ENCODE results near the gene USP47. TPM values are rescaled to one million over a fixed set of nuclear protein-coding genes. Genes with fewer than 3 reads are reported as not detected.
A peak's percentile ranks its signal among the peaks of the same experiment; 100 is the strongest.

USP47 gene
- total RNA-seq, 1 experiment from 2014 or later: 45.2 TPM

DNA sequence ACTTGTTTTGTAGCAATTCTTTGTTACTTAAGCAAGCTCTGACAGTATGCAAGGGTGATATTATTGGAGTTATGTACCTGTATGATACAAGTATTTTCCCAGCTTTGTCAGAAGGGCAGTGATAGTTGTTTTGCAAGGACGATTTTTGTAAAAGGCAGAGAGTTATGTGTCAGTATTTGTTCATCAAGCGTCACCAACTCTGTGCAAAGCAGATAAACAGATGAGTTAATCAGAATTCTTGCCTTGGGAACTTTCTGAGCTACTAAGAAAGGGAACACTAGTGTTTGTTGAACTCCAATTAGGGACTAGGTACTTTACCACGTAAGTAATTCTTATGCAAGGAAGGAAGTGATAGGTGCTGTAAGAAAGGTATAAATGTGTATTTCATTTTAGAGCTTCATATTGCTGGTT, 1.4 kb downstream of the USP47 start:
- peak overlapping the region; percentile 98 for H3K9ac ChIP-seq (ENCODE audit: low read length)
- H3K4me2 ChIP-seq (ENCODE audit: low read length): peak overlapping the region; percentile 92
- peaks cover 36% of the 10 kb centered on the region for H3K4me1 ChIP-seq (ENCODE audit: insufficient read depth, low read length)
- intact Hi-C loops (cut with micrococcal nuclease): loop anchor here (5.0 kb wide), 1 partner anchor 39 kb away; no protein-coding TSS in a partner anchor
- ChIA-PET POLR2A (ENCODE audit: unreplicated experiment) (interaction anchor here (0.6 to 0.7 kb wide), 2 partner anchors 11 to 134 kb away, joined by 3 read pairs; no protein-coding TSS in a partner anchor), CTCF (interaction anchor here (0.5 kb wide), 1 partner anchor 610 kb away, joined by 3 read pairs; no protein-coding TSS in a partner anchor)
- peaks cover 64% of the 10 kb centered on the region for H3K79me2 ChIP-seq (ENCODE audit: low read length)
- no peaks in the 10 kb centered on the region for H3K9me3 ChIP-seq (ENCODE audit: low read length)
- H3F3A ChIP-seq (ENCODE audit: low read length, unreplicated experiment): no peaks in the 10 kb centered on the region
- H3K36me3 ChIP-seq (ENCODE audit: low read depth, low read length): no peaks in the 10 kb centered on the region
- ATAC-seq (peak; percentile 30), DNase-seq (peak; percentile 77)
- no peaks in the 10 kb centered on the region for H3K9me2 ChIP-seq (replicated peaks; ENCODE audit: low read length)
- peak overlapping the region; percentile 72 for H3K27ac ChIP-seq (ENCODE audit: low read length)
- H2AFZ ChIP-seq (ENCODE audit: low read length): no peak overlapping the region
- H3K27me3 ChIP-seq (ENCODE audit: low read length): no peaks in the 10 kb centered on the region
- H4K20me1 ChIP-seq (ENCODE audit: low read length): peaks cover 42% of the 10 kb centered on the region
- no peak for TF ChIP-seq EZH2phosphoT487 (IDR thresholded peaks at IDR 0.05; ENCODE audit: borderline replicate concordance, low read length)
- TF ChIP-seq, protein P1, sequence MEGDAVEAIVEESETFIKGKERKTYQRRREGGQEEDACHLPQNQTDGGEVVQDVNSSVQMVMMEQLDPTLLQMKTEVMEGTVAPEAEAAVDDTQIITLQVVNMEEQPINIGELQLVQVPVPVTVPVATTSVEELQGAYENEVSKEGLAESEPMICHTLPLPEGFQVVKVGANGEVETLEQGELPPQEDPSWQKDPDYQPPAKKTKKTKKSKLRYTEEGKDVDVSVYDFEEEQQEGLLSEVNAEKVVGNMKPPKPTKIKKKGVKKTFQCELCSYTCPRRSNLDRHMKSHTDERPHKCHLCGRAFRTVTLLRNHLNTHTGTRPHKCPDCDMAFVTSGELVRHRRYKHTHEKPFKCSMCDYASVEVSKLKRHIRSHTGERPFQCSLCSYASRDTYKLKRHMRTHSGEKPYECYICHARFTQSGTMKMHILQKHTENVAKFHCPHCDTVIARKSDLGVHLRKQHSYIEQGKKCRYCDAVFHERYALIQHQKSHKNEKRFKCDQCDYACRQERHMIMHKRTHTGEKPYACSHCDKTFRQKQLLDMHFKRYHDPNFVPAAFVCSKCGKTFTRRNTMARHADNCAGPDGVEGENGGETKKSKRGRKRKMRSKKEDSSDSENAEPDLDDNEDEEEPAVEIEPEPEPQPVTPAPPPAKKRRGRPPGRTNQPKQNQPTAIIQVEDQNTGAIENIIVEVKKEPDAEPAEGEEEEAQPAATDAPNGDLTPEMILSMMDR (conservative IDR thresholded peaks at IDR 0.05; ENCODE audit: low read depth, low read length): no peak
- no peak for TF ChIP-seq EZH2 (IDR thresholded peaks at IDR 0.05; ENCODE audit: low read length, unreplicated experiment)
- H3K4me3 ChIP-seq (ENCODE audit: low read length): peak overlapping the region; percentile 95
- no TSS peak for BruUV-seq (replicated peaks)

- H3K4me2 ChIP-seq (ENCODE audit: low read length): peak overlapping the region; percentile 92
- H3K27me3 ChIP-seq (ENCODE audit: low read length): no peaks in the 10 kb centered on the region
- ChIA-PET CTCF (interaction anchor here (0.5 kb wide), 1 partner anchor 610 kb away, joined by 3 read pairs; no protein-coding TSS in a partner anchor), POLR2A (ENCODE audit: unreplicated experiment) (interaction anchor here (0.6 to 0.7 kb wide), 2 partner anchors 10 to 134 kb away, joined by 3 read pairs; no protein-coding TSS in a partner anchor)
- intact Hi-C loops (cut with micrococcal nuclease): loop anchor here (5.0 kb wide), 1 partner anchor 39 kb away; no protein-coding TSS in a partner anchor
- H3F3A ChIP-seq (ENCODE audit: low read length, unreplicated experiment): no peaks in the 10 kb centered on the region
- no peaks in the 10 kb centered on the region for H3K9me3 ChIP-seq (ENCODE audit: low read length)
- no peaks in the 10 kb centered on the region for H3K36me3 ChIP-seq (ENCODE audit: low read depth, low read length)
- DNase-seq (no peak), ATAC-seq (no peak)
- H2AFZ ChIP-seq (ENCODE audit: low read length): no peak overlapping the region
- peaks cover 69% of the 10 kb centered on the region for H3K79me2 ChIP-seq (ENCODE audit: low read length)
- TF ChIP-seq, protein P1 (conservative IDR thresholded peaks at IDR 0.05; ENCODE audit: low read depth, low read length): no peak
- no TSS peak for BruUV-seq (replicated peaks)
- H3K27ac ChIP-seq (ENCODE audit: low read length): 0 out of 2 replicates have a peak overlapping the region, but pooled peaks have one; percentile 8
- H3K4me1 ChIP-seq (ENCODE audit: insufficient read depth, low read length): peaks cover 36% of the 10 kb centered on the region
- peaks cover 42% of the 10 kb centered on the region for H4K20me1 ChIP-seq (ENCODE audit: low read length)
- H3K9ac ChIP-seq (ENCODE audit: low read length): peak overlapping the region; percentile 14; the same call in 1 of the 2 replicates
- peak overlapping the region; percentile 95 for H3K4me3 ChIP-seq (ENCODE audit: low read length)
- H3K9me2 ChIP-seq (replicated peaks; ENCODE audit: low read length): no peaks in the 10 kb centered on the region
Observed at GRCh38 chr11:11843642-11844041, 1.9 kb downstream of the USP47 start.

DNA sequence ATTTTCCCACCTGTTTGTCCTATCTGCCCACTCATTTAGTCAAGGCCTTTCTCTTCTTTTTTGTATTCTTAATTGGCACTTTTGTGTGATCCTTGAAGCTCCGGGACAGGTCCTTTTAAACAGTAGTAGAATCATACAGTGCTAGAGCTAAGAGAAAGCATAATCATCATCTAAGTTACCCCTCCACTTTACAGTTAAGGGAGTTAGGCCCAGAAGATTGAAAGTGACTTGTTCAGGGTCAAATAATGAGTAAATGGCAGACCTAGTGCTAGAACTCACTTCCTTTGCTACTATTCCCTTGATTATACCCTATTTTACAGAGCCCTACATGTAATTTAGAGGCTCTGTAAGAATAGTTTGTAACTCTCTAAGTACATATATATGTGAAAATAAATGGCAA, 2.5 kb downstream of the USP47 start:
- POLR2A ChIA-PET (ENCODE audit: unreplicated experiment): no interaction called here
- peaks cover 42% of the 10 kb centered on the region for H4K20me1 ChIP-seq (ENCODE audit: low read length)
- H2AFZ ChIP-seq (ENCODE audit: low read length): no peak overlapping the region

More for the DNA sequence above, 2.5 kb downstream of the USP47 start:
- Histone ChIP-seq H3K9me2 (replicated peaks; ENCODE audit: low read length) (no peaks in the 10 kb centered on the region), H3K9ac (ENCODE audit: low read length) (no peak overlapping the region), H3K27ac (ENCODE audit: low read length) (no peak overlapping the region), H3K4me2 (ENCODE audit: low read length) (peak overlapping the region; percentile 92), H3K79me2 (ENCODE audit: low read length) (peaks cover 75% of the 10 kb centered on the region), H3K27me3 (ENCODE audit: low read length) (no peaks in the 10 kb centered on the region), H3K4me3 (ENCODE audit: low read length) (peak overlapping the region; percentile 95), H3K4me1 (ENCODE audit: insufficient read depth, low read length) (peaks cover 36% of the 10 kb centered on the region), H3K9me3 (ENCODE audit: low read length) (no peaks in the 10 kb centered on the region), H3F3A (ENCODE audit: low read length, unreplicated experiment) (no peaks in the 10 kb centered on the region), H3K36me3 (ENCODE audit: low read depth, low read length) (no peaks in the 10 kb centered on the region)
- TF ChIP-seq EZH2phosphoT487 (IDR thresholded peaks at IDR 0.05; ENCODE audit: borderline replicate concordance, low read length): no peak
- TF ChIP-seq, protein P1 (conservative IDR thresholded peaks at IDR 0.05; ENCODE audit: low read depth, low read length): no peak
- no peak for TF ChIP-seq EZH2 (IDR thresholded peaks at IDR 0.05; ENCODE audit: low read length, unreplicated experiment)
- intact Hi-C loops (cut with micrococcal nuclease): loop anchor here (5.0 kb wide), 1 partner anchor 38 kb away; no protein-coding TSS in a partner anchor
- CTCF ChIA-PET: no interaction called here
- BruUV-seq (replicated peaks): no TSS peak
- DNase-seq: no peak
- ATAC-seq: no peak

Data from PC-3 (cell line).